ENCODE data around the gene APOD.

DNA sequence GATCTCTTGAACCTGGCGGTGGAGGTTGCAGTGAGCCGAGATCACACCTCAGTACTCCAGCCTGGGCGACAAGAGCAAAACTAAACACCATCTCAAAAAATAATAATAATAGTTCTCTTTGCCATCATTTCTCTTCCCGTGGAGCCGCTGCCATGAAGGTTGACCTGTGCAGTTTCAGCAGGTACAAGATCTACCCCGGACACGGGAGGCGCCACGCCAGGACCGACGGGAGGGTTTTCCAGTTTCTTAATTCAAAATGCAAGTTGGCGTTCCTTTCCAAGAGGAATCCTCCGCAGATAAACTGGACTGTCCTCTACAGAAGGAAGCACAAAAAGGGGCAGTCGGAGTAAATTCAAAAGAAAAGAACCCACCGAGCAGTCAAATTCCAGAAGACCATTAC lies 29.3 kb downstream of the APOD start:
- no peak for TF ChIP-seq POLR2A (IDR thresholded peaks at IDR 0.05)
- TF ChIP-seq, protein P1, sequence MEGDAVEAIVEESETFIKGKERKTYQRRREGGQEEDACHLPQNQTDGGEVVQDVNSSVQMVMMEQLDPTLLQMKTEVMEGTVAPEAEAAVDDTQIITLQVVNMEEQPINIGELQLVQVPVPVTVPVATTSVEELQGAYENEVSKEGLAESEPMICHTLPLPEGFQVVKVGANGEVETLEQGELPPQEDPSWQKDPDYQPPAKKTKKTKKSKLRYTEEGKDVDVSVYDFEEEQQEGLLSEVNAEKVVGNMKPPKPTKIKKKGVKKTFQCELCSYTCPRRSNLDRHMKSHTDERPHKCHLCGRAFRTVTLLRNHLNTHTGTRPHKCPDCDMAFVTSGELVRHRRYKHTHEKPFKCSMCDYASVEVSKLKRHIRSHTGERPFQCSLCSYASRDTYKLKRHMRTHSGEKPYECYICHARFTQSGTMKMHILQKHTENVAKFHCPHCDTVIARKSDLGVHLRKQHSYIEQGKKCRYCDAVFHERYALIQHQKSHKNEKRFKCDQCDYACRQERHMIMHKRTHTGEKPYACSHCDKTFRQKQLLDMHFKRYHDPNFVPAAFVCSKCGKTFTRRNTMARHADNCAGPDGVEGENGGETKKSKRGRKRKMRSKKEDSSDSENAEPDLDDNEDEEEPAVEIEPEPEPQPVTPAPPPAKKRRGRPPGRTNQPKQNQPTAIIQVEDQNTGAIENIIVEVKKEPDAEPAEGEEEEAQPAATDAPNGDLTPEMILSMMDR (IDR thresholded peaks at IDR 0.05): no peak
